Suprapubic skin (tissue), 4 donors: Measurements from ENCODE around the gene BAIAP3.

Experiments used
- EP300 ChIP-seq: sonication (generic); formaldehyde crosslinking; IDR thresholded peaks from one replicate; pipeline ENCODE4 v1.6.1; 2017; ENCODE audit warnings: antibody characterized with exemption
- POLR2AphosphoS5 ChIP-seq, 3 donors: sonication (generic); formaldehyde crosslinking; IDR thresholded peaks; one replicate each; pipeline ENCODE4 v1.6.1; 2017; ENCODE audit warnings: antibody characterized with exemption in 3 of 3
- TF ChIP-seq, protein P1 (sequence below), 2 donors: fragments of 200-600 bp in 1 of 2; fragments of 450-650 bp in 1 of 2; sonication (generic) in 1 of 2; IDR thresholded peaks; one replicate each; pipeline ENCODE4 v1.5.1; 2016 to 2019; ENCODE audit warnings: antibody characterized with exemption in 2 of 2, mild to moderate bottlenecking in 1 of 2, moderate library complexity in 1 of 2

DNA sequence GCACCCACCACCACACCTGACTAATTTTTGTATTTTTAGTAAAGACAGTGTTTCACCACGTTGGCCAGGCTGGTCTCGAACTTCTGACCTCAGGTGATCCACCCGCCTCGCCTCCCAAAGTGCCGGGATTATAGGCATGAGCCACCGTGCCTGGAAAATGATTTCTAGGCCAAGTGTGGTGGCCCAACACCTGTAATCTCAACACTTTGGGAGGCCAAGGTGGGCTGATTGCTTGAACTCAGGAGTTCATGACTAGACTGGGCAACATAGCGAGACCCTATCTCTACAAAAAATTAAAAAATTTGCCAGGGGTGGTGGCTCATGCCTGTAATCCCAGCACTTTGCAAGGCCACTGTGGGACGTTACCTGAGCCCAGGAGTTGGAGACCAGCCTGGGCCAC is 11.0 kb upstream of the BAIAP3 start:
- TF ChIP-seq, protein P1, sequence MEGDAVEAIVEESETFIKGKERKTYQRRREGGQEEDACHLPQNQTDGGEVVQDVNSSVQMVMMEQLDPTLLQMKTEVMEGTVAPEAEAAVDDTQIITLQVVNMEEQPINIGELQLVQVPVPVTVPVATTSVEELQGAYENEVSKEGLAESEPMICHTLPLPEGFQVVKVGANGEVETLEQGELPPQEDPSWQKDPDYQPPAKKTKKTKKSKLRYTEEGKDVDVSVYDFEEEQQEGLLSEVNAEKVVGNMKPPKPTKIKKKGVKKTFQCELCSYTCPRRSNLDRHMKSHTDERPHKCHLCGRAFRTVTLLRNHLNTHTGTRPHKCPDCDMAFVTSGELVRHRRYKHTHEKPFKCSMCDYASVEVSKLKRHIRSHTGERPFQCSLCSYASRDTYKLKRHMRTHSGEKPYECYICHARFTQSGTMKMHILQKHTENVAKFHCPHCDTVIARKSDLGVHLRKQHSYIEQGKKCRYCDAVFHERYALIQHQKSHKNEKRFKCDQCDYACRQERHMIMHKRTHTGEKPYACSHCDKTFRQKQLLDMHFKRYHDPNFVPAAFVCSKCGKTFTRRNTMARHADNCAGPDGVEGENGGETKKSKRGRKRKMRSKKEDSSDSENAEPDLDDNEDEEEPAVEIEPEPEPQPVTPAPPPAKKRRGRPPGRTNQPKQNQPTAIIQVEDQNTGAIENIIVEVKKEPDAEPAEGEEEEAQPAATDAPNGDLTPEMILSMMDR (IDR thresholded peaks at IDR 0.05), result no peak
- TF ChIP-seq POLR2AphosphoS5 (IDR thresholded peaks at IDR 0.05), result no peak
- no peak for TF ChIP-seq EP300
